Lung microvascular endothelial cell (primary cell): ENCODE measurements around the gene RRBP1. TPM values are rescaled to one million over a fixed set of nuclear protein-coding genes. Genes with fewer than 3 reads are reported as not detected.
"Not testable (repeated sequence)": the region's sequence is repeated elsewhere in the genome, so short reads cannot be mapped to it uniquely, and the experiment has no call there.

Experiments
- DNase-seq, 2 donors: peaks; one replicate each; pipeline versions ENCODE4 v3.0.0 to v3.0.0-alpha.2; 2010; ENCODE audit warnings: low read depth in 2 of 2
- total RNA-seq: library from RNA; depleted of rRNA; stranded (reverse); fragments of >200 nt; gene quantifications from 2 replicates; pipeline ENCODE4 v1.2.1, GENCODE V29; 2014

RRBP1 gene
- total RNA-seq, 1 donor from 2014 or later: 61.5 TPM

DNA sequence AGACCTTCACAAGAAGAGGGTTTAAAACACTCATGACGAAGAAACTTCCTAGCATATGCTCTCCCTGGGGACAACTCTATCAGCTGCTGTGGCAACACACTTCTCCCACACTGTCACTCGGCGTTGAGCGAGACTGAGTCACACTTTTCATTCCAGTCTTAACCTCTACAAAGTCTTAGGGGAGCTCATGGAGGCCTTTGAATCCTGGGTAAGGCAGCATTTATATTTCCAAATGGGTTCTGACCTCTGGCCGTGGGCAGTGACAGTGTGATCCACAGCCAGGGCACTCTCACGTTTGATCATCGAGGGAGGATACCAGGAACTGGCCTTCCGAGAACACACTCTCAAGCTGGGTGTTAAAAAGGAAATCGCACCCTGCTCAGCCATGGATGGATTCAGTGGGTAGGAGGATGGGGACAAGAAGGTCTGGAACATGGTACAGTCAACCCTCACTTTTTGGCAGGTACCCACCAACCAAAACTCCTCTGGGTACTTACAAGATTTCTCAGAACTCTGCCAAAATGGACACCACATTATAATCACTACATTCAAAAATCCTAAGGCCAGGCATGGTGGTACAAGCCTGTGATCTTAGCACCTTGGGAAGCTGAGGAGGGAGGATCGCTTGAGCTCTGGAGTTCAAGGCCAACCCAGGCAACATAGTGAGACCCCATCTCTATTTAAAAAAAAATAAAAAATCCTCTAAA is 19.6 kb downstream of the RRBP1 start:
- no peak for DNase-seq

DNA sequence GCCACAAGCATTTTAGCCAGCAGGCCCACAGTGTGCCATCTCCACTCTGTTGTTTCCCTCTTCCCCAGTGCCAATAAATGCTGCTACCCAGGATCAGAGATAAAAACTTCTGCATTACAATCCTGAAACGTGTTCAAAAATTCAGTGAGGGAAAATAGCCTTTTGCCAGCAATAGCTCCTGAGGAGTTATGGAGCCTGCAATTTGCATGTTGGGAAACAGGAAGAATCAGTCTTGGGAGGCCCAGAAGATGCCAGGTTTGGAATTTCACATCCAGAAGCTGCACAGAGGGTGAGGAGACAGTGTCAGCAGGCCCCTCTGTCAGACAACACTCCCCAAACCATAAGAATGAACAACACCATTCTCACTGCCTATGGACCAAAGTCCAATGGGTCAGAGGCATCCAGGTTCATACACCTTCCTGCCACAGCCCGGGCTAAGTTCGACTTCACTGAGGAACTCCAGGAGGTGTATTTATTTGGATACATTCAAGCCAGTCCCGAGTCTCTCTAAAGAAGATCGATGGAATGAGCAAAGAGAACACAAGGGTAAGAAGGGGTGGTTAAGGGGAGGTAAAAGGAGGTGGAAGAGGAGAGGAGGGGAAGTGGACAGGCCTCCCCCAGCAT is 20.8 kb downstream of the RRBP1 start:
- no peak for DNase-seq

DNA sequence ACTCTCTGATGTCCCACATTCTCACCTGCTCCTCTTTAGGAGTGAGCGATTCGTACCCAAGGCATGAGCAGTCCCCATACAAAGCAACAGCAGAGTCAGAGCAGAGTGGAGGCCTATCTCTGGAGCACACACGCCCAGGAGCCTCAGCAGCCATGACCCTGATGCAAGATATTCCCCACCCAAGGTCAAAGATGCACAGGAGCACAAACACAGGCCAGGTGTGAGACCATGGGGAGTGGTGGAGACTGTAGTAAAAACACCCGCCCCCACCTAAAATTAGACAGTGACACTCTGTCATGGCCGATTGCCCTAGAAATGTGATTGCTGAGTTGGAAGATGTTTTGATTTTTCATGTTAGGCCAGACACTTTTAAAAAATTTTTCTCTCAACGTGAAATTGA is 21.4 kb downstream of the RRBP1 start:
- no peak for DNase-seq

DNA sequence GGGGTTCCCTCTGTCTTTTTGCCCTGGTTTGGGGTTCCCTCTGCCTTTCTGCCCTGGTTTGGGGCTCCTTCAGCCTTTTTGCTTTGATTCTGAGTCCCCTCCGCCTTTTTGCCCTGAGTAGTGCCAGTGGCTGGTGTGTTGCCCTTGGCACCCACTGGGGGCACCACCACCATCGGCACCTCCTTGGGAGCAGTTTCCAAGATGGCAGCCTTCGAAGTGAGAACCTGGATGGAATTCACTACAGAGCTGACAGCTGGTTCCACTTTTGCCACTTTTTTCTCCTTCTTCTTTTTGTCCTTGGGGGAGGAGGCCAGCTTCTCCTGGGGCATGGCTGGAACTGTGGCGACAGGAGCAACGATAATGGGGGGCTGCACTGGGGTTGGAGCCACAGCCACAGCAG is 22.2 kb downstream of the RRBP1 start:
- no peak for DNase-seq

DNA sequence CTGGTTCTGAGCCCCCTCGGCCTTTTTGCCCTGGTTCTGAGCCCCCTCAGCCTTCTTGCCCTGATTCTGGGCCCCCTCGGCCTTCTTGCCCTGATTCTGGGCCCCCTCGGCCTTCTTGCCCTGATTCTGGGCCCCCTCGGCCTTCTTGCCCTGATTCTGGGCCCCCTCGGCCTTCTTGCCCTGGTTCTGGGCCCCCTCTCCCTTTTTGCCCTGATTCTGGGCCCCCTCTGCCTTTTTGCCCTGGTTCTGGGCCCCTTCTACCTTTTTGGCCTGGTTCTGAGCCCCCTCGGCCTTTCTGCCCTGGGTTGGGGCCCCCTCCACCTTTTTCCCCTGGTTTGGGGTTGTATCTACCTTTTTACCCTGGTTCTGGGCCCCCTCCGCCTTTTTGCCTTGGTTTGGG is 22.7 kb downstream of the RRBP1 start:
- DNase-seq: not testable (repeated sequence)

DNA sequence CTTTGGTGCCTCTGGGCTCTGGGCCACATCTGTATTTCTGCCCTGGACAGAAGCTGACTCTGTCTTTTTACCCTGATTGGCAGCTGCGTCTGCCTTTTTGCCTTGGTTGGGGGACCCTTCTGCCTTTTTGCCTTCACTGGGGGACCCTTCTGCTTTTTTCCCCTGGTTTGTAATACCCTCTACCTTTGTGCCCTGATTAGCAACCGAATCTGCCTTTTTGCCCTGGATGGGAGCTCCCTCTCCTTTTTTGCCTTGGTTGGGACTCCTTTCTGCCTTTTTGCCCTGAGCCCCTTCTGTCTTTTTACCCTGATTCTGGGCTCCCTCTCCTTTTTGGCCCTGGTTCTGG is 23.4 kb downstream of the RRBP1 start:
- no peak for DNase-seq

DNA sequence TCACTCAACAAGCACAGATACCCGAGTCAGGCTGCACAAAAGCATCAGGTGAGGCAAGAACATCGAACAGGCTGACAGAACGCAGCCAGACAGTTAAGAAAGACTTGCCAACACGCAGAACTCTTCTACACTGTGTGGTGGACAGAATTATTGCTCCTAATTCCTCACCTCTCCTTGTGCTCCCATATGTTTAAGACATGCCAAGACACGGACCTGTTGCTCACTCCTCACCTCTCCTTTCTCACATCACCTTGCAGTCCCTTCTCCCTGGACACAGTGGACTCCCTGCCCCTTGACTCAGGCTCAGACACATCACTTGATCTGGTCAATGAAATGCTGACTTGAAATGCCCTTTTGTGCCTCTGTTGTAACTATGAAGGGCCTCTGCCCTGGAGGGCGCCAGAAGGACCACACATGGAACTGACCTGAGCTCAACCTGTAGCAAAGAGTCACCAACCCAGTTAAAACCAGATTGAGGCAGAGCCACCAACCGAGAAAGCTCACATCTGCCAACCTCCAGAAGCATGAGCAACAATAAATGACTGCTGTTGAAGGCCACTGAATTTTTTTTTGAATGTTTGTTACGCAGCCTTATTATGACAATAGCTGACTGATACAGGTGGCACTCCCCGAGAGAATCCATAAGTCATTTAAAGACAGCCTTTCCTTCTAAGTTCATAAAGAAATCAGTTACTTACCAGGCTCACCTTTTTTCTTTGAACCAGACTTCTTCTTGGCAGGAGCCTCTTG is 24.0 kb downstream of the RRBP1 start:
- no peak for DNase-seq

DNA sequence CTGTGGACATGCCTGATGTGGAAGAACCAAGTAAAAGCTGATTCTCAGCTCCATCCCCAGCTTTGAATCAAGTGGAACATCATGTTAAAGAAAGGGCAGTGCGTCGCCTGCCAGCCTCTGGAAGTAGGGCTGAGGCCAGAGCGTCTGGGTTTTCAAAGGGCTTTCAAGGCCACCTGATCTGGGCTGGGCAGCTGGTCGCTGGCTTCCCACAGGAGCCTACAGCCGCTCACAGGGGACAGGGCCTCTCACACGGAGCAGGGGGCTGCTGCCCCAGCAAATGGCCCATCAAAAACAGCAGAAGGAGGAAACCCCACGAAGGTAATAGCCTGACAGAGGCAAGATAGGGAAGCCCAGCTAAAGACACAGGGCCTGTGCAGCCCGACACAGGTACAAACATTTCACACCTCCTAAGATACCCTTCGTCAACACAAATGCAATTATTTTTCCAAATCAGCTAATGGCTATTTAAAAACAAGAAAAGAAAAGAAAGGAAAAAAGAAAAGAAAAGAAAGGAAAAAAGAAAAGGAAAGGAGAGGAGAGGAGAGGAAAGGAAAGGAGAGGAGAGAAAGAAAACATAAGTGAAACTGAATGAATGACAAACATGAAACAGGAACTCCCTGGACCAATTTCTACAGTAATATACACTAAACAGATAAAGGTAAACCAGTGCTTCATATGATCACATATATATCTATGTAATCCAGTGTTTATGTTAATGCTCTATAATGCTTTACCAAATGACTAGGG is 24.8 kb downstream of the RRBP1 start:
- no peak for DNase-seq

DNA sequence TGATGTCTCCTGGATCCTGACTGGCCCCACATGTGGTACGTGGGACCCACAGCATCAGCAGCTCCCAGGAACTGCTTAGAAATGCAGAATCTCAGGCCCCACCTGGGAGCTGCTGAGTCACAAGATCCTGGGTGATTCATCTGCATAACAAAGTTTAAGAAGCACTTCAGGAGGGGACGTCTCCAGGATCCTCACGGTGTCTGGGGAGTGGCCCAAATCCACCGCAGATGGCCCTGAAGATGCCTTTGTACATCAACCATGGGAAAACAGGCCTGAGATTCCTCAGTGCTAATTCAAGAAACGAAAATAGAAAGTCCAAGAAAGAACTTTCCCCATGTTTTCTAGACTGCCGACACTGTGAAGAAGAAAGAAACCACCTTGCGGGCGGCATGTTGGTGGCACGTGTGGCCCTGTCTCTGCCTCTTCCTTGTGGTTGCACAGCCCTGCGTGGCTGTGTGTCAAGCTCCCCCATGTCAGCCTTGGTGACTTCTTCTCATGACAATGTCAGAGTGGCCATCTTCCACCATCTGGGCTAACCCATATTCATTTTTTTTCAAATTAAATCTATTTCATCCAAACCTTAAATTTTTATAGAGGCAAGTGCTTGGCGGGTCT is 26.1 kb downstream of the RRBP1 start:
- no peak for DNase-seq

DNA sequence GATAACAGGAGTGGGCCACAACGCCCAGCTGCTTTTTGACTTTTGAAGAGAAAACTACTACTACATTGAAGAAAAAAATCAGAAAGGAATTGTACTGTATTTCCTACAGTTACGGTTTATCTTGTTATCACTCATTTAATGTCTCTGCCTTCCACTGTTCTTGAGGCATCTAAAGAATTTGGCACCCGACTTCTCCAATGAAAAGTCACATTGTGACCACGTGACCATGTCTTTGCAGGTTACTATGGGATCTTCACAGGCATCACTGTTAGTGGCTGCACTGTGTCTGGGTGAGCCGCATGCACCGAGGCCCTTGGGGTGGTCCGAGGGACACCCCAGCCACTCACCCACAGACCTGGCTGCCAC is 26.8 kb downstream of the RRBP1 start:
- no peak for DNase-seq

DNA sequence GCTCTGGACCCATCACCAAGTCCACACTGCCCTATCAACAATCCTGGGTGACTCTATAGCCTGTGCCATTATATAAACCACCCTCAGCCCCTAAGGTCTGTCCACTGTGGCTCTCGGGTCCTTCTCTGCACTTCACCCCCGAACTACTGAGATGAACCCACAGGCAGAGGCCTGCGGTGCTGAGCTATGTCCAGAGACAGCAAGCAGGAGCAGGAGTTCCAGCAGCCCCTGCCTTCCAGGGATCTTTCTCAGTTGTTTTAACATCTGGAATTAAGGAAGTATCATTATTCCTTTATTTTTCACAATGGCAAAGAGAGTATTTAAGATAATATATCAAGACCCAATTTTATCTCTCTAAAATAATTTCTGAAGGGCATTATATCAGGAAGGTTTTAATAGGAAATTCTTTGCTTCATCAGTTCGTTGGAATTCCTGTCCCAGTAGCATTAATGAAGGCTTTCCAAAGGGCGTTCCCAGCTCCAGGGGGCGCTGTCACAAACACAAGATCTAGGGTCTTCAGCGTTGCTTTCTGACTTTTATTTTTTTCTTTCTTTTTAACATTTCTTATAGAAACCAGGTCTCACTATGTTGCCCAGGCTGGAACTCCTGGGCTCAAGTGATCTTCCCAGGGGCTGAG is 27.3 kb downstream of the RRBP1 start:
- peak; percentile 68 to 77 for DNase-seq

DNA sequence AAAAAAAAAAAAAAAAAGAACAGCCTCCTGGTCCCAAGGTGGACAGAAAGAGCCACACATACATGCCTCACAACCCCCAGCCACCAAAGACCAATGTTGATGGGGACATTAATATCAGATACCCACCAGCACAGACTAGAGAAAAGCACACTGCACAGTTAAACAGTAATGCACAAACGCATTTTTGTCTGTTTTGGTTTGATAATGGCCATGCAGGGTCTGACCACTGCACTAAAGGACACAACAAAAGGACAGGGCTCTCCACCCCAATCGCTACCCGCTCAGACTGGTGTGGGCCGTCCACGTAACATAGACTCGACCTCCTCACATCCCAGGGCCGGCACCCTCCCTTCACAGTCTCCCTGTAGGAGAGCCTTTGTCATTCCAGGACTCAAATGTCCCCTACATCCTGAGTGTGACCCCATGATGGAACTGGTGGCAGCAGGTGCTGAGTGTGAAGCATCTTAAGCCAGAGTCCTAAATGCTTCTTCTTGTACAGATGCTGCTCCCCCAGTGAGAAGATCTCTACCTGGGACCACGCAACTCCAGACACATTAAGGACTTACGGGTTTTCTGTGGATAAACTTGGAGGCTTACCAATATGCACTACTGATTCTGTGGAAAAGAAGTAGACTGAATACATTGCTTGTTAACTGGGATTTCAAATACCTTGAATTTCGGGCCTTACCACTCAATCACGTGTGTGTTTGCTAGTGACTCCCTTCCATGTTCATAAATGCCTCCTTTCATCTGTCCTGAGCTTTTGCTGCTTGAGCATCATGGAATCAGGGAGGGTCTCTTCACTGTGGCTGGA is 28.0 kb downstream of the RRBP1 start:
- no peak for DNase-seq

DNA sequence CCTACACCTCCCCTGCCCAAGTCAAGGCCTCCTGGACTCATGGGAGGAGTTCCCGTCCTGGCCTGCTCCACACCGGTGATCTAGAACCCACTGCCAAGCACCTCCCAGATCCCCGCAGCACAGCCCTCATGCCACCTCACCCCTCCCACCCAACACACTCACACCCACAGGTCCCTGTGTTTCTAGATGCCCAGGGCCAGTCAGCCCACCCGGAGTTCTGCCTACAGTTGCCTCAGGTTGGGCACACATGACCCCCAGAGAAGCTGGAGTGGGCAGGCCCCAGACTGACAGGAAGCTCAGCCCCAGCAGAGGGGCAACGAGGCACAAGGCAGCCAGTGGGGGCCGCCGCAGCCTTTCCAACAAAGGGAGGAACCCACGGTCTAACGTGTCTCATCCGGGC is 29.6 kb downstream of the RRBP1 start:
- no peak for DNase-seq

DNA sequence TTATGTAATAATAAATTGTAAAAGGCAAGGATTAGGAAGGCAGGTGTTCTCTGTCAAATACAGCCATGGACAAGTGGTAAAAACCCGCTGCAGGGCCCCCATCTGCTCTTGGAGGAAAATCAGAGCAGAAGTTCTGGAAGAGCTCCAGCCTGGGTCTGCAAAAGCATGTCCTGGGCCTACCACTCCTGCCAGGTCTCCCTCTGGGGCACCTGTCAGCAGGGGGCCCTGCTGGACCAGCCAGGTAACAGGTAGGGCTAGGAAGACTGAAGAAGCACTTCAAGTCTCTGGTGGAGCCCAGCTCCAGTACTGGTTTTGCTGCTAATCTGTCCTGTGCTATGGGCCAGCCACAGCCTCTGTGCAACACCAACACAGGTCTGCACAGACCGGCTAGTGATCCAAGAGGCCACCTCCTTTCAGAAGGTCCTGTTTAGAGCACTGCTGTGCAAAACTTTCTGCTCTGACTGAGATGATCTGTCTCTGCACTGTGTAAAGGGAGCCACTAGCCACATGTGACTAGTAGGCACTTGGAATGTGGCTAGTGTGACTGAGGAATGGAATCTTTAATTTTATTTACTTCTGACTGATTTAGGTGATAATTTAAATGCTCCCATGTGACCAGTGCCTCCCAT is 30.2 kb downstream of the RRBP1 start:
- DNase-seq: no peak

DNA sequence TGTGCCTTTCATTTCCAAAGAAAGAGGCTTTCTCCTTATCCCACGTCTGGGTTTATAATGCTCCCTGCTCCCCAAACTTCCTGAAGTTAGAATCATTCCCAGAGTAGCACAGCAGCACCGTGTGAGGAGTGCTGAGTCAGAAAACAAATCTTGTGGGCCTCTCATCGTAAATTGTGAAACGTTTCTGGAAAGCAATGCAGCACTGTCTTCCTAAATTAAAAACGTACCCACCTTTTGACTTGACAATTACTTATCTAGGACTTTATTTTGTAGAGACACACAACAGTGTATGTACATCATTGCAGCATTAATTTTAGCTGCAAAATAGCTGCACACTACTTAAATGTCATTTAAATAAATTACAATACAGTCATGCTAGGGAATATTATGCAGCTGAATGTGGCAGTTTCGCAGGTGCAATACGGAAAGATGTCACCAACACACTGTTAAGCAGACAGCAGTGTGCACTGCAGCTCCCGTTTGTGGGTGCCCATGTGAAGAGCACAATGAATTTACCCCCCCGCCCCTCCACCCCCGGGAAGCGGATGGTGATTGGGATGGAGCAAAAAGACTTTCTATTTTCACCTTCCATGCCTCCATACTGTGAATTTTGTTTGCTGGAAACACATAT is 30.8 kb downstream of the RRBP1 start:
- DNase-seq: no peak

DNA sequence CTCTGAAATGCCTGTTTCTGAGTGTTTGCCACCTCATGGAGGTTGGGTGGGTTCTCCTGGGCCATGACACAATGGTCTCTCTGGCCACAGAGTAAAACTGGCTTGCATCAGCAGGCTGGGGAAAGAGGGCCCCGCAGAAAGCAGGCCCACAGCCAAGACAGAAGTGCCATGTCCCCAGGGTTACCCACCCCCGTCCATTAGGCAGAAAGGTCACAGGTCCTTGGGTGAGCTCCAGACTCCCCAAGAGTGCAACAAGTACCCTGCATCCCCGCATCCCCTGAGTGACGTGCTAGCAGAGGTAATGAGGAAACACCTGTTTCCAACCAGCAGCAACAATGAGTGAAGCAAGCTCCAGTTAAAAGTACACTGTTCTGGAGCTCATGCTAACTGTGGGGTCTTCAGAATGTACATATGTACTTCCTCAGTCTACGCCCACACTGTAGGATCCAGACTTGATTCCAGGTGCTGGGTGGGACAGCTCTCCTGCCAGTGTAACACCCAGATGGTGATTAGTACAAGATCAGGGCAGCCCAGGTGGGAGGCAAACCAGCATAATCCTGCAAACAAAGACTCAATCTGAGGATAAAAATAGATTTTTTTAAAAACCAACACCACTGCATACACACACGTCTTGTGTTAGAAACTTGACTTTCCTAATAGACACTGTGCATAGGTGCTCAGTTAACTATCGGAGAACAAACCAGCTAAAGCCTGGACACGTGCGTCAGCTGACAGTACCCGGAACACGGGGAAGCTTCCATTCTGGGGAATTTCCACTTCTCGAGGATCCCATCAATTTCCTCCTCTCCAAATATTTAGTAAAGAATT is 31.5 kb downstream of the RRBP1 start:
- DNase-seq: peak; percentile 38 to 40

DNA sequence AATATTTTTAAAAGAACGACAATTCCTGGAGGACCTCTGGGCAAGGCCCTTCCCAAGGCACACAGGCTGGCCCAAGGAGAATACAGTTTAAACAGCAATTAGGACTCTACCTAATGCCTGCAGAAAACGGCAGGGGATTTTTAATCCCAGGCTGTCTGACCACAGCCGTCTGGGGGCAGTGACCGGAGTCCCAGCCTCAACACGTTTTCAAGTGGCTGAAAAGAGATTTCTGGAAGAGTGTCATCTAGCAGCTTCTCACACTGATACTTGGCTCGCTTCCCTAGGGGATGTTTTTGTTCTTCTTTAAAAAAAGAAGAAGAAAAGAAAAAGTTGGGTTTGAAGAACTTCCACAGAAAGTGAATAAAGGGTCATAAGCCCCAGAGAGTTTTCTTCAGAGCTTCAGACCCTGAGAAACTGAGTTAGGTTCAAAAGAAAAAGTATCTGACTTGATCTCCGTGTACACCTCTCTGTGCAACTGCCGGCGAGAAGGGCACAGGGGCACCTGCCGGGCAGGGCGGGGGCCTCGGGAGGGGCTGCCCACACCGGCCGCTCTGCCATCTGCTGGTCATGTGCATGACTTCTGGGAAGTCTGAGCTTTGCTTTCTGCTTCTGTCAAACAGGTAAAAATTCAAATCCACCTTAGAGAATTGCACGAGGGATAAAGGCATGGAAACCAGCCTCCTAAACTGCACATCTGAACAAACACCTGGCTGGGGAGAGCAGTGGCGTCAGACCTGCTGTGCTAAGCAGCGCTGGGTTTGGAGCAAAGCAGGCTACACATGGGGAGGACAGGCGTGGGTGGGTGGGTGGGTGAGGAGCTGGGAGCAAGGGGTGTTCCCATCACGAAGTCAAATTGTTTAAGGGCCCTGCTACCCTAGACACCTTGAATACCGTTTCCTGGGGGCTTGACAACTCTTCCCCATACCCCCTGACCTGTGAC is 33.0 kb downstream of the RRBP1 start:
- peak in 1 of 2 donors; percentile 52 for DNase-seq

DNA sequence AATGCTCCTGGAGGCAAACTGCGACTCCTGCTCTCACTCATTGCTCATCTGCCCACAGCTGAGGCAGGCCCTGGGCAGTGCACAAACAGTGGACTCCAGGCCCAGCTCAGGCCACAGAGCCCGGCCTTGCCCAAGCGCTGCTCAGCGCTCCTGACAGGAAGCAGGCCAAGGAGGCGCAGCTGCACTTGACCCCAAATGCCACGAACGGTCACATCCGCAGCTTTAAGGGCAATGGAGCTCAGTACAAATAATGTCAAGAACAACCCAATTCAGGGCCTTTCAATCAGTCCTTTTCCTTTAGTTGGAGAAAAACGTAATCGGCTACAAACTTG is 33.8 kb downstream of the RRBP1 start:
- peak in 1 of 2 donors; percentile 53 for DNase-seq
